ENCODE data around the gene PRMT1.

PRMT1 gene

GRCh38 chr19:49687566-49688316 is 10.7 kb downstream of the PRMT1 start:
- in situ Hi-C loops (cut with MboI; ENCODE audit: low sequenced_read_pairs): no loop called here

GRCh38 chr19:49688531-49689132 is 11.6 kb downstream of the PRMT1 start:
- in situ Hi-C loops (cut with MboI; ENCODE audit: low sequenced_read_pairs): no loop called here

- in situ Hi-C loops (cut with MboI; ENCODE audit: low sequenced_read_pairs): no loop called here
Observed at GRCh38 chr19:49689133-49690078, 12.3 kb downstream of the PRMT1 start, which contains the start of gene ADM5. Gene ADM5, plus strand, starts transcription at chr19:49689594. Its CDS starts 244 bp downstream, at chr19:49689838.

GRCh38 chr19:49690079-49690655 is 13.1 kb downstream of the PRMT1 start:
- in situ Hi-C loops (cut with MboI; ENCODE audit: low sequenced_read_pairs): no loop called here

GRCh38 chr19:49690656-49691242 is 13.7 kb downstream of the PRMT1 start, which contains the start of gene CPT1C:
Gene CPT1C, plus strand, starts transcription at chr19:49691116. Its CDS starts 1,137 bp downstream, at chr19:49692253.
- in situ Hi-C loops (cut with MboI; ENCODE audit: low sequenced_read_pairs): no loop called here

- in situ Hi-C loops (cut with MboI; ENCODE audit: low sequenced_read_pairs): no loop called here
Observed at GRCh38 chr19:49691243-49692146, 14.4 kb downstream of the PRMT1 start.

- in situ Hi-C loops (cut with MboI; ENCODE audit: low sequenced_read_pairs): no loop called here
Observed at GRCh38 chr19:49692147-49692506, 15.1 kb downstream of the PRMT1 start.

GRCh38 chr19:49696115-49696514 is 19.0 kb downstream of the PRMT1 start:
- in situ Hi-C loops (cut with MboI; ENCODE audit: low sequenced_read_pairs): no loop called here

GRCh38 chr19:49696865-49697264 is 19.8 kb downstream of the PRMT1 start:
- in situ Hi-C loops (cut with MboI; ENCODE audit: low sequenced_read_pairs): no loop called here

GRCh38 chr19:49699364-49699763 is 22.3 kb downstream of the PRMT1 start:
- in situ Hi-C loops (cut with MboI; ENCODE audit: low sequenced_read_pairs): no loop called here

GRCh38 chr19:49700563-49700962 is 23.5 kb downstream of the PRMT1 start:
- in situ Hi-C loops (cut with MboI; ENCODE audit: low sequenced_read_pairs): no loop called here

- in situ Hi-C loops (cut with MboI; ENCODE audit: low sequenced_read_pairs): no loop called here
Observed at GRCh38 chr19:49701271-49701786, 24.3 kb downstream of the PRMT1 start.

GRCh38 chr19:49704888-49705642 is 28.0 kb downstream of the PRMT1 start:
- in situ Hi-C loops (cut with MboI; ENCODE audit: low sequenced_read_pairs): no loop called here

- in situ Hi-C loops (cut with MboI; ENCODE audit: low sequenced_read_pairs): no loop called here
Observed at GRCh38 chr19:49705919-49706318, 28.8 kb downstream of the PRMT1 start.

- in situ Hi-C loops (cut with MboI; ENCODE audit: low sequenced_read_pairs): no loop called here
Observed at GRCh38 chr19:49710372-49710951, 33.4 kb downstream of the PRMT1 start.

- in situ Hi-C loops (cut with MboI; ENCODE audit: low sequenced_read_pairs): no loop called here
Observed at GRCh38 chr19:49712397-49712859, 35.4 kb downstream of the PRMT1 start.

- in situ Hi-C loops (cut with MboI; ENCODE audit: low sequenced_read_pairs): no loop called here
Observed at GRCh38 chr19:49713236-49713845, 36.3 kb downstream of the PRMT1 start.

GRCh38 chr19:49716154-49716553 is 39.1 kb downstream of the PRMT1 start:
- in situ Hi-C loops (cut with MboI; ENCODE audit: low sequenced_read_pairs): no loop called here

All from HL-60/S4 treated with retinoic acid at 250 ng/mL for 4 days and 3 days (cell line).